ENCODE data around the gene SEMA4D. TPM values are rescaled to one million over a fixed set of nuclear protein-coding genes. Genes with fewer than 3 reads are reported as not detected.

Gene SEMA4D
- total and polyA plus RNA-seq, 2 of the 13 experiments (the other 11 are each of a cell fraction or from before 2014, with no cell fraction given) = 0.13 to 0.16 TPM

DNA sequence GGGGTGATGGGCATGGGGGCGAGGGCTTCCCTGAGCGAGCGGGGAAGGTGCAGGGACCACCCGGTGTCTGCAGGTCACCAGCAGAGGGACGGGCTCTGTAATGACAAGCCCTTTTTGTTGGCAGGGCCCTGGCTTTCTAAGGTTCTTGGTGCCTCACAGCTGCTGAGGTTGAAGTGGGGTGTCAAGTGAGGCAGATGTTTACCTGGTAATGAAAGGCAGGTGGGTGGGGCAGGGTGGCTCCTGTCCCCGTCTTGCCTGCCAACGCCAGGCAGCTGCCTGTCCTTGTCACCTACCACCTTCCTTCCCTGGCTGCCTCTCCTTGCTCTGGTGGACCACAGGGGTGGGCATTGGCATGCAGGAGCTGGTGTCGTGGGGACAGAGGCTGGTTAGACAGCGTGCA is 41.0 kb upstream of the SEMA4D start:
- 26% methylated on average over 4 of the region's 9 CpGs for WGBS (ENCODE audit: low lambda C conversion rate)
- intact Hi-C loops (cut with micrococcal nuclease; ENCODE audit: unreplicated experiment) = no loop called here
- CTCF ChIA-PET (ENCODE audit: low intra/inter-chr PET ratio, low total read pairs) = no interaction called here
- in situ Hi-C loops (cut with HindIII; ENCODE audit: extremely low pct_ligation_motif_present, low pct_unique_long_range_greater_than_20kb) = no loop called here
- no peak overlapping the region for H3K4me2 ChIP-seq (ENCODE audit: low read depth, low read length)
- no peak for DNase-seq (ENCODE audit: low spot score)
- BruUV-seq (replicated peaks) = no TSS peak
- POLR2A ChIA-PET = no interaction called here
- no peak overlapping the region for H3K4me3 ChIP-seq (replicated peaks in 1 of 3; ENCODE audit: insufficient read depth in 1 of 3, low read depth in 2 of 3, low read length in 3 of 3)
- H4K20me1 ChIP-seq (ENCODE audit: insufficient read depth, low read length) = no peaks in the 10 kb centered on the region
- no peak overlapping the region for H3K9ac ChIP-seq (ENCODE audit: insufficient read depth, low read depth, low read length)
- no peaks in the 10 kb centered on the region for H3K36me3 ChIP-seq (replicated peaks in 1 of 2; ENCODE audit: control insufficient read depth in 1 of 2, insufficient read depth in 2 of 2, low read length in 2 of 2)
- no peak overlapping the region for H3K27ac ChIP-seq (ENCODE audit: extremely low read length, insufficient read depth, low read length)
- ATAC-seq = no peak
- peaks cover 2 to 18% of the 10 kb centered on the region in 2 experiments; a peak in 3 of 5 replicates for H3K27me3 ChIP-seq (ENCODE audit: control insufficient read depth in 1 of 2, insufficient read depth in 2 of 2, low read length in 2 of 2)
- H3K9me3 ChIP-seq (ENCODE audit: low read length) = no peaks in the 10 kb centered on the region
- no peak for FAIRE-seq
- no peaks in the 10 kb centered on the region for H3K79me2 ChIP-seq (ENCODE audit: insufficient read depth, low read length)
- H3K4me1 ChIP-seq (ENCODE audit: insufficient read depth, low read length) = peaks cover 15% of the 10 kb centered on the region
- no peak overlapping the region for H2AFZ ChIP-seq (ENCODE audit: low read length)
- TF ChIP-seq, protein P1, sequence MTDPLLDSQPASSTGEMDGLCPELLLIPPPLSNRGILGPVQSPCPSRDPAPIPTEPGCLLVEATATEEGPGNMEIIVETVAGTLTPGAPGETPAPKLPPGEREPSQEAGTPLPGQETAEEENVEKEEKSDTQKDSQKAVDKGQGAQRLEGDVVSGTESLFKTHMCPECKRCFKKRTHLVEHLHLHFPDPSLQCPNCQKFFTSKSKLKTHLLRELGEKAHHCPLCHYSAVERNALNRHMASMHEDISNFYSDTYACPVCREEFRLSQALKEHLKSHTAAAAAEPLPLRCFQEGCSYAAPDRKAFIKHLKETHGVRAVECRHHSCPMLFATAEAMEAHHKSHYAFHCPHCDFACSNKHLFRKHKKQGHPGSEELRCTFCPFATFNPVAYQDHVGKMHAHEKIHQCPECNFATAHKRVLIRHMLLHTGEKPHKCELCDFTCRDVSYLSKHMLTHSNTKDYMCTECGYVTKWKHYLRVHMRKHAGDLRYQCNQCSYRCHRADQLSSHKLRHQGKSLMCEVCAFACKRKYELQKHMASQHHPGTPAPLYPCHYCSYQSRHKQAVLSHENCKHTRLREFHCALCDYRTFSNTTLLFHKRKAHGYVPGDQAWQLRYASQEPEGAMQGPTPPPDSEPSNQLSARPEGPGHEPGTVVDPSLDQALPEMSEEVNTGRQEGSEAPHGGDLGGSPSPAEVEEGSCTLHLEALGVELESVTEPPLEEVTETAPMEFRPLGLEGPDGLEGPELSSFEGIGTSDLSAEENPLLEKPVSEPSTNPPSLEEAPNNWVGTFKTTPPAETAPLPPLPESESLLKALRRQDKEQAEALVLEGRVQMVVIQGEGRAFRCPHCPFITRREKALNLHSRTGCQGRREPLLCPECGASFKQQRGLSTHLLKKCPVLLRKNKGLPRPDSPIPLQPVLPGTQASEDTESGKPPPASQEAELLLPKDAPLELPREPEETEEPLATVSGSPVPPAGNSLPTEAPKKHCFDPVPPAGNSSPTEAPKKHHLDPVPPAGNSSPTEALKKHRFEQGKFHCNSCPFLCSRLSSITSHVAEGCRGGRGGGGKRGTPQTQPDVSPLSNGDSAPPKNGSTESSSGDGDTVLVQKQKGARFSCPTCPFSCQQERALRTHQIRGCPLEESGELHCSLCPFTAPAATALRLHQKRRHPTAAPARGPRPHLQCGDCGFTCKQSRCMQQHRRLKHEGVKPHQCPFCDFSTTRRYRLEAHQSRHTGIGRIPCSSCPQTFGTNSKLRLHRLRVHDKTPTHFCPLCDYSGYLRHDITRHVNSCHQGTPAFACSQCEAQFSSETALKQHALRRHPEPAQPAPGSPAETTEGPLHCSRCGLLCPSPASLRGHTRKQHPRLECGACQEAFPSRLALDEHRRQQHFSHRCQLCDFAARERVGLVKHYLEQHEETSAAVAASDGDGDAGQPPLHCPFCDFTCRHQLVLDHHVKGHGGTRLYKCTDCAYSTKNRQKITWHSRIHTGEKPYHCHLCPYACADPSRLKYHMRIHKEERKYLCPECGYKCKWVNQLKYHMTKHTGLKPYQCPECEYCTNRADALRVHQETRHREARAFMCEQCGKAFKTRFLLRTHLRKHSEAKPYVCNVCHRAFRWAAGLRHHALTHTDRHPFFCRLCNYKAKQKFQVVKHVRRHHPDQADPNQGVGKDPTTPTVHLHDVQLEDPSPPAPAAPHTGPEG (CRISPR knock-in tag; IDR thresholded peaks at IDR 0.05) = no peak
- TF ChIP-seq, protein P2, sequence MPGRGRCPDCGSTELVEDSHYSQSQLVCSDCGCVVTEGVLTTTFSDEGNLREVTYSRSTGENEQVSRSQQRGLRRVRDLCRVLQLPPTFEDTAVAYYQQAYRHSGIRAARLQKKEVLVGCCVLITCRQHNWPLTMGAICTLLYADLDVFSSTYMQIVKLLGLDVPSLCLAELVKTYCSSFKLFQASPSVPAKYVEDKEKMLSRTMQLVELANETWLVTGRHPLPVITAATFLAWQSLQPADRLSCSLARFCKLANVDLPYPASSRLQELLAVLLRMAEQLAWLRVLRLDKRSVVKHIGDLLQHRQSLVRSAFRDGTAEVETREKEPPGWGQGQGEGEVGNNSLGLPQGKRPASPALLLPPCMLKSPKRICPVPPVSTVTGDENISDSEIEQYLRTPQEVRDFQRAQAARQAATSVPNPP (CRISPR knock-in tag; IDR thresholded peaks at IDR 0.05) = no peak
- TF ChIP-seq AGO2 (optimal IDR thresholded peaks at IDR 0.05; ENCODE audit: low read depth, low read length) = no peak
- TF ChIP-seq SUZ12 (IDR thresholded peaks at IDR 0.05; ENCODE audit: low read depth, low read length) = no peak
- no peak for TF ChIP-seq ZNF337 (CRISPR knock-in tag; IDR thresholded peaks at IDR 0.05; ENCODE audit: borderline replicate concordance, low read depth)
- no peak for TF ChIP-seq ZNF121 (CRISPR knock-in tag; IDR thresholded peaks at IDR 0.05)
- no peak for TF ChIP-seq PRPF4 (IDR thresholded peaks at IDR 0.05; ENCODE audit: low read depth, low read length, poor library complexity, severe bottlenecking)
- TF ChIP-seq HOXA9 (CRISPR knock-in tag; IDR thresholded peaks at IDR 0.05; ENCODE audit: borderline replicate concordance) = no peak
- TF ChIP-seq TARDBP (CRISPR knock-in tag; IDR thresholded peaks at IDR 0.05) = no peak
- TF ChIP-seq, protein P3, sequence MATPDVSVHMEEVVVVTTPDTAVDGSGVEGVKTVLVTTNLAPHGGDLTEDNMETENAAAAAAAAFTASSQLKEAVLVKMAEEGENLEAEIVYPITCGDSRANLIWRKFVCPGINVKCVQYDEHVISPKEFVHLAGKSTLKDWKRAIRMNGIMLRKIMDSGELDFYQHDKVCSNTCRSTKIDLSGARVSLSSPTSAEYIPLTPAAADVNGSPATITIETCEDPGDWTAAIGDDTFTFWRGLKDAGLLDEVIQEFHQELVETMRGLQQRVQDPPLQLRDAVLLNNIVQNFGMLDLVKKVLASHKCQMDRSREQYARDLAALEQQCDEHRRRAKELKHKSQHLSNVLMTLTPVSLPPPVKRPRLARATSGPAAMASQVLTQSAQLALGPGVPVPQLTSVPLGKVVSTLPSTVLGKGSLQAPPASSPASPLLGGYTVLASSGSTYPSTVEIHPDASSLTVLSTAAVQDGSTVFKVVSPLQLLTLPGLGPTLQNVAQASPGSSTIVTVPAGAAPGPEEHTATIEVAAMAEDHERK (CRISPR knock-in tag; IDR thresholded peaks at IDR 0.05; ENCODE audit: low read depth) = no peak
- no peak for TF ChIP-seq PRMT3 (CRISPR knock-in tag; IDR thresholded peaks at IDR 0.05; ENCODE audit: borderline replicate concordance, low read depth)
- TF ChIP-seq PTBP1 (IDR thresholded peaks at IDR 0.05; ENCODE audit: low read depth, low read length, poor library complexity, severe bottlenecking) = no peak
- no peak for TF ChIP-seq ATRX (CRISPR knock-in tag; IDR thresholded peaks at IDR 0.05; ENCODE audit: borderline replicate concordance)
- TF ChIP-seq ZNF7 (CRISPR knock-in tag; IDR thresholded peaks at IDR 0.05) = no peak
- no peak for TF ChIP-seq ZSCAN25 (CRISPR knock-in tag; IDR thresholded peaks at IDR 0.05)
